OCI-LY1 (cell line): ENCODE measurements around the gene LRRC72.

Source experiments
- H2AFZ ChIP-seq: fragments of 200-600 bp; sonication (generic), shearing (Covaris generic); 2 replicates; pipeline ENCODE4 v1.6.0; 2014; ENCODE audit warnings: antibody characterized with exemption, mild to moderate bottlenecking, low read length
- H3F3A ChIP-seq: fragments of 200-600 bp; sonication (generic), shearing (Covaris generic); 2 replicates; pipeline ENCODE4 v1.6.0; 2014; ENCODE audit warnings: mild to moderate bottlenecking, antibody characterized with exemption, low read length, moderate library complexity; ENCODE audit not compliant: insufficient read depth
- H3K27ac ChIP-seq: fragments of 200-600 bp; sonication (generic); 2 replicates; pipeline ENCODE4 v1.5.1; 2014; ENCODE audit warnings: low read length, mixed run types, mild to moderate bottlenecking, low read depth; ENCODE audit not compliant: poor library complexity, severe bottlenecking
- H3K27me3 ChIP-seq: fragments of 200-600 bp; sonication (generic); 2 replicates; pipeline ENCODE4 v1.6.0; 2014; ENCODE audit warnings: antibody characterized with exemption, mild to moderate bottlenecking, low read length, moderate library complexity; ENCODE audit not compliant: insufficient read depth
- H3K36me3 ChIP-seq: fragments of 200-600 bp; sonication (generic); 2 replicates; pipeline ENCODE4 v1.6.1; 2014; ENCODE audit warnings: mild to moderate bottlenecking, antibody characterized with exemption, low read length, moderate library complexity, mixed read lengths; ENCODE audit not compliant: insufficient read depth
- H3K4me1 ChIP-seq: fragments of 200-600 bp; sonication (generic); 2 replicates; pipeline ENCODE4 v1.5.1; 2014; ENCODE audit warnings: mild to moderate bottlenecking, low read length, moderate library complexity; ENCODE audit not compliant: insufficient read depth, severe bottlenecking
- H3K4me2 ChIP-seq: fragments of 200-600 bp; sonication (generic), shearing (Covaris generic); 2 replicates; pipeline ENCODE4 v1.6.1; 2014; ENCODE audit warnings: low read length
- H3K4me3 ChIP-seq: fragments of 200-600 bp; sonication (generic); 2 replicates; pipeline ENCODE4 v1.5.1; 2014; ENCODE audit warnings: low read length, low read depth, mild to moderate bottlenecking, mixed read lengths; ENCODE audit not compliant: poor library complexity, severe bottlenecking
- H3K79me2 ChIP-seq: fragments of 200-600 bp; shearing (Covaris generic); 2 replicates; pipeline ENCODE4 v1.6.1; 2016; ENCODE audit warnings: mixed run types, low read length, mixed read lengths; ENCODE audit not compliant: insufficient read depth
- H3K9ac ChIP-seq: fragments of 200-600 bp; sonication (generic), shearing (Covaris generic); 2 replicates; pipeline ENCODE4 v1.6.1; 2014; ENCODE audit warnings: mild to moderate bottlenecking, low read length, mixed read lengths
- H3K9me2 ChIP-seq: fragments of 200-600 bp; sonication (generic), shearing (Covaris generic); 2 replicates; pipeline ENCODE4 v1.6.1; 2014; ENCODE audit warnings: low read depth, mild to moderate bottlenecking, low read length, mixed read lengths
- H3K9me3 ChIP-seq: fragments of 200-600 bp; shearing (Covaris generic); 2 replicates; pipeline ENCODE4 v1.6.1; 2014; ENCODE audit warnings: low read length, mixed read lengths
- H4K20me1 ChIP-seq: fragments of 200-600 bp; sonication (generic), shearing (Covaris generic); 2 replicates; pipeline ENCODE4 v1.6.0; 2016; ENCODE audit warnings: mild to moderate bottlenecking, low read length; ENCODE audit not compliant: insufficient read depth
- EZH2 ChIP-seq: fragments of 200-600 bp; sonication (generic), shearing (Covaris generic); IDR thresholded peaks from 2 replicates; pipeline ENCODE4 v1.8.0; 2017; ENCODE audit warnings: borderline replicate concordance, mixed run types, mild to moderate bottlenecking, antibody characterized with exemption, low read length, moderate library complexity, mixed read lengths
- TF ChIP-seq, protein P1 (sequence below): fragments of 200-600 bp; sonication (generic), shearing (Covaris generic); IDR thresholded peaks from 2 replicates; pipeline ENCODE4 v1.5.1; 2017; ENCODE audit warnings: mild to moderate bottlenecking, antibody characterized with exemption, low read length, moderate library complexity, mixed read lengths

The LRRC72 gene

GRCh38 chr7:16526742-16527540 is at the start of gene LRRC72:
TSS of gene LRRC72 (plus strand) at chr7:16526825. CDS start at chr7:16526953, 128 bp downstream.
- Histone ChIP-seq H3K79me2 (no peaks in the 10 kb centered on the region), H2AFZ (no peak within 1 kb of the TSS), H3K9me2 (no peaks in the 10 kb centered on the region), H3K9me3 (no peaks in the 10 kb centered on the region), H4K20me1 (no peaks in the 10 kb centered on the region), H3K4me2 (no peak within 1 kb of the TSS), H3K4me3 (no peak within 1 kb of the TSS), H3K27ac (no peak within 1 kb of the TSS), H3K27me3 (no peaks in the 10 kb centered on the region), H3K4me1 (no peaks in the 10 kb centered on the region), H3F3A (no peaks in the 10 kb centered on the region), H3K9ac (no peak within 1 kb of the TSS), H3K36me3 (no peaks in the 10 kb centered on the region)
- TF ChIP-seq EZH2 = no peak
- TF ChIP-seq, protein P1, sequence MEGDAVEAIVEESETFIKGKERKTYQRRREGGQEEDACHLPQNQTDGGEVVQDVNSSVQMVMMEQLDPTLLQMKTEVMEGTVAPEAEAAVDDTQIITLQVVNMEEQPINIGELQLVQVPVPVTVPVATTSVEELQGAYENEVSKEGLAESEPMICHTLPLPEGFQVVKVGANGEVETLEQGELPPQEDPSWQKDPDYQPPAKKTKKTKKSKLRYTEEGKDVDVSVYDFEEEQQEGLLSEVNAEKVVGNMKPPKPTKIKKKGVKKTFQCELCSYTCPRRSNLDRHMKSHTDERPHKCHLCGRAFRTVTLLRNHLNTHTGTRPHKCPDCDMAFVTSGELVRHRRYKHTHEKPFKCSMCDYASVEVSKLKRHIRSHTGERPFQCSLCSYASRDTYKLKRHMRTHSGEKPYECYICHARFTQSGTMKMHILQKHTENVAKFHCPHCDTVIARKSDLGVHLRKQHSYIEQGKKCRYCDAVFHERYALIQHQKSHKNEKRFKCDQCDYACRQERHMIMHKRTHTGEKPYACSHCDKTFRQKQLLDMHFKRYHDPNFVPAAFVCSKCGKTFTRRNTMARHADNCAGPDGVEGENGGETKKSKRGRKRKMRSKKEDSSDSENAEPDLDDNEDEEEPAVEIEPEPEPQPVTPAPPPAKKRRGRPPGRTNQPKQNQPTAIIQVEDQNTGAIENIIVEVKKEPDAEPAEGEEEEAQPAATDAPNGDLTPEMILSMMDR = no peak

DNA sequence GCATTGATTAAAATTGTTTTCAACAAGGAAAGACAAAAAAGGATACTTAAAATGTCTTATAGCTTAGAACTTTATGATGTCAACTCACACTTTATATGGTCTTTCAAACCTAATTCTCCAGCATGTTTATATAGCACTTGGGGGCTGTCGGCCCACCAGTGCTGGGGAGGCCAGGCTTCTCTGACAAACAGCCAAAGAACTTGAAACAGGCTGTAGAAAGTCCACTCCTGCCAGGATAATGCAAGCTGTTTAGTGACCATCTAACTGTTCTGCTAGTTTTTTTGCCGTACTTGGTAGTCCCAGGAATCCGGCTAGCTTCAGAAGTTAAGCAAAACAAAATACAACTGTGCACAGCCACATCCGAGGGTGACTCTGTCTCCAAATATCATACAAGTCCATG is 47.5 kb upstream of the LRRC72 start:
- no peaks in the 10 kb centered on the region for H3K9me3 ChIP-seq
- no peaks in the 10 kb centered on the region for H3K79me2 ChIP-seq
- no peak overlapping the region for H3K9ac ChIP-seq
- no peak for TF ChIP-seq EZH2
- TF ChIP-seq, protein P1 = no peak
- H4K20me1 ChIP-seq = no peaks in the 10 kb centered on the region
- no peak overlapping the region for H3K4me3 ChIP-seq
- no peak overlapping the region for H3K27ac ChIP-seq
- H3K9me2 ChIP-seq = no peaks in the 10 kb centered on the region
- H3K4me1 ChIP-seq = no peaks in the 10 kb centered on the region
- no peak overlapping the region for H3K4me2 ChIP-seq
- H3K36me3 ChIP-seq = no peaks in the 10 kb centered on the region
- no peaks in the 10 kb centered on the region for H3F3A ChIP-seq
- 0 out of 2 replicates have a peak, but pooled peaks cover 6% of the 10 kb centered on the region for H3K27me3 ChIP-seq
- H2AFZ ChIP-seq = no peak overlapping the region

GRCh38 chr7:16479591-16479990 is 47.0 kb upstream of the LRRC72 start:
- no peaks in the 10 kb centered on the region for H4K20me1 ChIP-seq
- no peak overlapping the region for H2AFZ ChIP-seq
- TF ChIP-seq EZH2 = no peak
- TF ChIP-seq, protein P1 = no peak
- H3K9ac ChIP-seq = no peak overlapping the region
- no peaks in the 10 kb centered on the region for H3K36me3 ChIP-seq
- H3K4me2 ChIP-seq = no peak overlapping the region
- no peaks in the 10 kb centered on the region for H3K4me1 ChIP-seq
- no peaks in the 10 kb centered on the region for H3F3A ChIP-seq
- no peaks in the 10 kb centered on the region for H3K79me2 ChIP-seq
- H3K27ac ChIP-seq = no peak overlapping the region
- H3K27me3 ChIP-seq = 0 out of 2 replicates have a peak, but pooled peaks cover 6% of the 10 kb centered on the region
- H3K9me2 ChIP-seq = no peaks in the 10 kb centered on the region
- no peaks in the 10 kb centered on the region for H3K9me3 ChIP-seq
- H3K4me3 ChIP-seq = no peak overlapping the region
